A549 treated with CORT108297 at 1 μM for 4 hours (cell line): Measurements from ENCODE around the gene TRIM40. TPM values are rescaled to one million over a fixed set of nuclear protein-coding genes. Genes with fewer than 3 reads are reported as not detected.

Experiments used
- total RNA-seq: library from RNA; stranded (reverse); fragments of 200-300 nt; extraction: Qiagen RNA extraction; gene quantifications from 5 replicates; pipeline ENCODE4 v1.2.3, GENCODE V29; 2022

Gene TRIM40
- not detected in 5 replicates for total RNA-seq

DNA sequence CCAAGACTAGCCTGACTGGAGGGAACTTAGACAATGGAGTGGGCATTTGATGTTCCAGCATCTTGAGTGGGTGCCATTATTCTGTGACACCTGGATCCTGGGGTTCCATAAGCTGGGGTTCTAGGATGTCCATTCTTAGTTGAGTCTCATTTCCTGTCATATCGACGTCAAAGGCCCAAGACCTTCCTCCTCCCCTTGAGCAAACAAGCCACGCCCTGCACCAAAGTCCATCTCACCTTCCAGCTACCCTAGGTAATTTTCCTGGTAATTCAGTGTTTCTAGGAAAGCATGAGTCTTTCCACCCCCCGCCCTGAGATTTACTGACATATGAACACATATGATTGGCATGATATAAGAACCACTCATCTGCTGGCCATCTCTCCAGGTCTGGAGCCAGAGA lies at the start of gene TRIM40:
TRIM40 (plus strand) TSS at position 384 of the 400 bp plus-strand sequence. CDS start 897 bp downstream, outside the sequence.

DNA sequence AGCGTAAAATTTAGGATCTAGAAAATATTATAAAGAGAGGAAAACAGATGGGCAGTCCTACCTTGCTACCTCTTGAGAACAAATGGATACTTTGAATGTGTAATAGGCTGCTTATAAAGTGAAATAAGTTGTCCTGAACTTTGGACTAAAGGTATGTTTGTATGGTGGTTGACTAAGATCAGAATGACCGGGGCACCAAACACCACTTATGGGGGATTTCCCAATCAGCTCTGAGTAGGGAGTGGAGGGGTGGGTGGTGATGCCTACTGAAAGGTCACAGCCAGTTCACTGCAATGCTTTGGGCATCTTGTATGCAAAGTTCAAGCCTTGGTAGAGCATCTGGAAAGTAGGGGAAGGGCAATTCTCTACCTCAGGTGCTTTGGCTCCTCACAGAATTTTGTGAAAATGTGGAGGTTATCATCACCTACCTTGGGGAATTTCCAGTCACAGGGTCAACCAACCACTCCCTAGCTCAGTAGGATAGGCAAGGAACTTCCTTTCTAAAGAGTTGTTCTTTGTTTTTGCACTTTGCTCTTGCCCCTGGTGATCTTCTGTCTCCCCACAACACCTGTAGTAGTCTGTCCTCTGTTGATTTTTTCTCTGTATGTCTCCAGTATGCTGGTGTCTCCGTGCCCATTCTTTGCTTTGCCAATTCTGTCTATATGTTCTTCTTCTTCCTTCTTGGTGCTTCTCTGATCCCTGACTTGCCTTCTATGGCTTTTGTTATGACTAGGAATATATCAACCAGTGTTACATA lies 22.8 kb upstream of the TRIM40 start, which contains the start of gene TRIM31:
TRIM31 (minus strand) TSS at position 88 of the 757 bp plus-strand sequence. CDS start 285 bp downstream, outside the sequence.

DNA sequence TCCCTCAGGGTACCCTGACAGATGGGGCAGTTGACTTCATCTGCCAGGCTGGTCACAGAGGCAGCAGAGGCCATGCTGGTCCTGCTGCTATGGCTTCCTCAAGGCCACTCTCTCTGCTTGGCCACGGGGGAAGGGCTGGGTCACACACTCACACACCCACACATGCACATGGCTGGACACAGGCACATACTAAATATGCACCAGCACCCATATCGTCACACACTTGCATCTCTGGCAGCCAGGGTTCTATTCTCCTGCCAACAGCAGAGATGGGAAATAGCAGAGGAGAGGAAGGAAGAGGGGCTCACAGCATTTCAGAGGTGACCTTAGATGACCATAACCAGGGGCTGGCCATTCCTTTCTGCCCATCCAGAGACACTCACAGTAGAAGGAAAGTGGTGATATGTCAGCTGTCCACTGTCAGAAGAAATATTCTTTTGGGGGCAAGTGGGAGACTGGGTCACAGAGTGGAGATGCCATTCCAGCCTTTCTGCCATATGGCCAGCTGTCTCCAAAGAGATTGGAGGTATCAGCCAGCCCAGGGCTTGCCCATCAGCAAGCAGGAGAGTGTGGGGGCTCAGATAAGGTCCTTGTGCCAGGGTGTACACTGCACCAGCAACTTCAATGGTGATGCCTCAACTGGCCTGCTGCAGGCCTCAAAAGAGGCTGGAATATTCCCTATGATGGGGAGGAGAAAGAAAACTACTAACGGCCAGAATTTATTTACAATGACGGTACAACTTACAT lies 25.0 kb downstream of the TRIM40 start, which contains the start of gene TRIM10:
TRIM10 (minus strand) TSS at position 427 of the 747 bp plus-strand sequence; CDS start at position 74, 353 bp downstream.

GRCh38 chr6:30163090-30163917 lies 27.4 kb downstream of the TRIM40 start, which contains the start of gene TRIM15:
Gene TRIM15 (plus strand): TSS chr6:30163546. CDS start chr6:30163685, 139 bp downstream.

Other genes with a start within 250 kb of the TRIM40 start
- 118 to 157 TPM (median 147 TPM) in 5 replicates for gene HLA-A, start 193.6 kb upstream of the TRIM40 start, total RNA-seq
- gene POLR1H, start 74.9 kb upstream of the TRIM40 start, total RNA-seq, result 28.6 to 35.6 TPM (median 34.6 TPM) in 5 replicates
- 41.2 to 43.7 TPM (median 42.1 TPM) in 5 replicates for gene PPP1R11, start 68.9 kb upstream of the TRIM40 start, total RNA-seq
- gene RNF39, start 60.4 kb upstream of the TRIM40 start, total RNA-seq, result 0.03 to 0.07 TPM (median 0.05 TPM) in 3 of 5 replicates, not detected in the others
- gene TRIM31, start 23.1 kb upstream of the TRIM40 start, total RNA-seq, result 1.0 to 1.8 TPM (median 1.3 TPM) in 5 replicates
- 0.02 TPM in 1 of 5 replicates, not detected in the others for gene TRIM10, start 25.1 kb downstream of the TRIM40 start, total RNA-seq
- gene TRIM15, start 27.4 kb downstream of the TRIM40 start, total RNA-seq, result 0.08 to 0.09 TPM in 2 of 5 replicates, not detected in the others
- gene TRIM26, start 77.3 kb downstream of the TRIM40 start, total RNA-seq, result 24.1 to 27.1 TPM (median 25.8 TPM) in 5 replicates
- 6.7 to 8.1 TPM (median 7.4 TPM) in 5 replicates for gene TRIM39, start 190.8 kb downstream of the TRIM40 start, total RNA-seq
- gene RPP21, start 209.0 kb downstream of the TRIM40 start, total RNA-seq, result 62.2 to 73.8 TPM (median 71.8 TPM) in 5 replicates